ENCODE data around the gene ENOX2.

GRCh38 chrX:130770615-130771014, 132.4 kb downstream of the ENOX2 start:
- TF ChIP-seq CTCF (IDR thresholded peaks at IDR 0.05) = no peak
- TF ChIP-seq POLR2AphosphoS5 (IDR thresholded peaks at IDR 0.05) = no peak

Measured in upper lobe of left lung (tissue), 4 donors.